NB4 (cell line): ENCODE results near the gene IDH1.
A peak's percentile ranks its signal among the peaks of the same experiment; 100 is the strongest.

Experiments
- DNase-seq: peaks from one replicate; pipeline ENCODE4 v3.0.0; 2010; ENCODE audit warnings: low read depth
- H3K4me3 ChIP-seq: one replicate; pipeline ENCODE4 v1.5.1; 2011; ENCODE audit warnings: mild to moderate bottlenecking, low read depth, low read length, moderate library complexity
- CTCF ChIP-seq: IDR thresholded peaks from one replicate; pipeline ENCODE4 v1.5.1; 2012; ENCODE audit warnings: low read depth, low read length
- MAX ChIP-seq: IDR thresholded peaks from 2 replicates; pipeline ENCODE4 v1.6.1; 2011; ENCODE audit warnings: low read depth, low read length
- MYC ChIP-seq: IDR thresholded peaks from 2 replicates; pipeline ENCODE4 v1.6.1; 2011; ENCODE audit warnings: low read depth, low read length
- POLR2A ChIP-seq: IDR thresholded peaks from 2 replicates; pipeline ENCODE4 v1.6.1; 2011; ENCODE audit warnings: mild to moderate bottlenecking; ENCODE audit not compliant: insufficient read length; ENCODE audit errors: extremely low read depth

The IDH1 gene

GRCh38 chr2:208254118-208254870 is 577 bp downstream of the IDH1 start:
- DNase-seq: peak; percentile 95
- peak; percentile 70; the same call in 1 of the 2 replicates for TF ChIP-seq MAX
- TF ChIP-seq CTCF: peak; percentile 64
- no peak for TF ChIP-seq POLR2A
- TF ChIP-seq MYC: peak; percentile 65; the same call in 1 of the 2 replicates

GRCh38 chr2:208253600-208254117 is 1.2 kb downstream of the IDH1 start:
- TF ChIP-seq CTCF (no peak), MAX (no peak), POLR2A (no peak), MYC (no peak)
- no peak for DNase-seq
- H3K4me3 ChIP-seq: peak overlapping the region; percentile 96

More at GRCh38 chr2:208254118-208254870, 577 bp downstream of the IDH1 start:
- H3K4me3 ChIP-seq: peak overlapping the region; percentile 96

- TF ChIP-seq MYC (no peak), MAX (no peak), CTCF (no peak), POLR2A (no peak)
- DNase-seq: peak; percentile 39
- H3K4me3 ChIP-seq: peak overlapping the region; percentile 96
Observed at GRCh38 chr2:208252716-208253492, 2.0 kb downstream of the IDH1 start.

- peak overlapping the region; percentile 22 for H3K4me3 ChIP-seq
- TF ChIP-seq MYC (no peak), POLR2A (no peak), CTCF (no peak), MAX (no peak)
- DNase-seq: no peak
Observed at GRCh38 chr2:208251098-208251497, 3.8 kb downstream of the IDH1 start.

- peak overlapping the region; percentile 22 for H3K4me3 ChIP-seq
- DNase-seq: peak; percentile 71
- TF ChIP-seq MAX (no peak), MYC (no peak), POLR2A (no peak), CTCF (no peak)
Observed at GRCh38 chr2:208250388-208250787, 4.5 kb downstream of the IDH1 start.
